GM12874 (cell line): Measurements from ENCODE around the gene GLYR1.

Source experiments
- TF ChIP-seq, protein P1 (sequence below): IDR thresholded peaks from 2 replicates; pipeline ENCODE4 v1.5.1; 2011; ENCODE audit warnings: low read depth, mild to moderate bottlenecking, control low read depth, low read length, moderate library complexity; ENCODE audit not compliant: insufficient read depth

GLYR1 gene

DNA sequence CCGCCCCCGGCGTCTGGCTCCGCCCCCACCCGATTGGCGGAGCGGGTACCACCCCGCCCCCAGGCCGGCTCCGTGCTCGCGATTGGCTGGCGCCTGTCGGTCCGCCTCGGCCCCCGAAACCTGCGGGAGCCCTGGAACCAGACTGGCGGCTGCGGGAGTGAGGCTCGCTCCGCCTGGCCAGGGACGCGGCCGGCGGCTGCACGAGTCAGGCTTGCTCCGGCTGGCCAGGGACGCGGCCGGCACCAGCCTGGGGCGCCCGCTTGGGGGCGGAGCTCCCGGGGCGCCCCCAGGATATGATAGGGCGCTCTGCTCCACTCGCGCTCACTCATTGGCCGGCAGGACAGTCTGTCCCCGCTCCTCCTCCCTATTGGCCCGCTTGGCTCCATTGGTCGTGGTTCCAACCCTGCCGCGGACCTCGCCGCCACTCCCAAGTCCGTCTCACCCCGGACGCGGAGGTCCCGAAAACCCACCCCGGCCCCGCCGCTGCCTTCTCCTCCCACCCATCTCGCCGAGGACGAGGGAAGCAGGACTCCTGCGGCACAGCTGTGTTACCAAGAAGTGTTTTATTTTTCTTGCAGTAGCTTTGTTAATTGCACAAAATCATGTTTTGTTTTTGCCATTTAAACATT, 44.3 kb downstream of the GLYR1 start:
- TF ChIP-seq, protein P1, sequence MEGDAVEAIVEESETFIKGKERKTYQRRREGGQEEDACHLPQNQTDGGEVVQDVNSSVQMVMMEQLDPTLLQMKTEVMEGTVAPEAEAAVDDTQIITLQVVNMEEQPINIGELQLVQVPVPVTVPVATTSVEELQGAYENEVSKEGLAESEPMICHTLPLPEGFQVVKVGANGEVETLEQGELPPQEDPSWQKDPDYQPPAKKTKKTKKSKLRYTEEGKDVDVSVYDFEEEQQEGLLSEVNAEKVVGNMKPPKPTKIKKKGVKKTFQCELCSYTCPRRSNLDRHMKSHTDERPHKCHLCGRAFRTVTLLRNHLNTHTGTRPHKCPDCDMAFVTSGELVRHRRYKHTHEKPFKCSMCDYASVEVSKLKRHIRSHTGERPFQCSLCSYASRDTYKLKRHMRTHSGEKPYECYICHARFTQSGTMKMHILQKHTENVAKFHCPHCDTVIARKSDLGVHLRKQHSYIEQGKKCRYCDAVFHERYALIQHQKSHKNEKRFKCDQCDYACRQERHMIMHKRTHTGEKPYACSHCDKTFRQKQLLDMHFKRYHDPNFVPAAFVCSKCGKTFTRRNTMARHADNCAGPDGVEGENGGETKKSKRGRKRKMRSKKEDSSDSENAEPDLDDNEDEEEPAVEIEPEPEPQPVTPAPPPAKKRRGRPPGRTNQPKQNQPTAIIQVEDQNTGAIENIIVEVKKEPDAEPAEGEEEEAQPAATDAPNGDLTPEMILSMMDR: no peak

DNA sequence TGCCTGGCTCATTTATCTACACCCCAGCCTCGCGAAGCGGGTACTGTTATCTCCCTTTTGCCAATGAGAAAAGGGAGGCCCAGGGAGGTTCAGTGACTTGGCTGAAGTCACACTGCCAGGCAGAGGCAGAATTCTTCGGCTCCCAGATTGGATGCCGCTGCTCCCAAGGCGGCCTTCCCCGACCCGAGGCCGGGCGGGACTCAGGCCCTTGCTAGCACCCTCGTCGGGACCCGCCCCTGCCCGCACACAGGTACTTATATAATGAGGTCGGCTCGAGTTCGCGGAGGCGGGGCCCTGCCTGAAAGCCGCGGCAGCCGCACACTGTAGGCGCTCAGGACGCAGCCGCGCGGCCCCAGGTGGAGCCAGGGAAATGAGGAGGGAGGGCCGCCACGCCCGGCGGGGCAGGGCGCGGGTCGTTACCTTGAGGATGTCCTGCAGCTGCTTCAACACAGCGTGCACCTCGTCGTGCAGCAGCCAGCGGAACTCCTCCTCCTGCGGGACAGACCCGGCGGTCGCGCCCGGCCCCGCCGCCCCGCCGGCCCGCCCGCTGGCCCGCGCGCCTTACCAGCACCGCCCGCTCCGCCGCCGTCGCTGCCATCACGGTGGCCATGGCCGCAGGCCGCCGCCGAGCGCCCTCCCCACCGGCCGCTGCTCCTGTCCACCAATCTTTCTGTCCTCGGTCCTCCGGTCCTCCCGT, 45.0 kb downstream of the GLYR1 start, which contains the start of gene ROGDI:
Gene ROGDI (minus strand): TSS at position 672 of the 697 bp plus-strand sequence. CDS start 62 bp downstream, at position 610.
- TF ChIP-seq, protein P1: no peak

DNA sequence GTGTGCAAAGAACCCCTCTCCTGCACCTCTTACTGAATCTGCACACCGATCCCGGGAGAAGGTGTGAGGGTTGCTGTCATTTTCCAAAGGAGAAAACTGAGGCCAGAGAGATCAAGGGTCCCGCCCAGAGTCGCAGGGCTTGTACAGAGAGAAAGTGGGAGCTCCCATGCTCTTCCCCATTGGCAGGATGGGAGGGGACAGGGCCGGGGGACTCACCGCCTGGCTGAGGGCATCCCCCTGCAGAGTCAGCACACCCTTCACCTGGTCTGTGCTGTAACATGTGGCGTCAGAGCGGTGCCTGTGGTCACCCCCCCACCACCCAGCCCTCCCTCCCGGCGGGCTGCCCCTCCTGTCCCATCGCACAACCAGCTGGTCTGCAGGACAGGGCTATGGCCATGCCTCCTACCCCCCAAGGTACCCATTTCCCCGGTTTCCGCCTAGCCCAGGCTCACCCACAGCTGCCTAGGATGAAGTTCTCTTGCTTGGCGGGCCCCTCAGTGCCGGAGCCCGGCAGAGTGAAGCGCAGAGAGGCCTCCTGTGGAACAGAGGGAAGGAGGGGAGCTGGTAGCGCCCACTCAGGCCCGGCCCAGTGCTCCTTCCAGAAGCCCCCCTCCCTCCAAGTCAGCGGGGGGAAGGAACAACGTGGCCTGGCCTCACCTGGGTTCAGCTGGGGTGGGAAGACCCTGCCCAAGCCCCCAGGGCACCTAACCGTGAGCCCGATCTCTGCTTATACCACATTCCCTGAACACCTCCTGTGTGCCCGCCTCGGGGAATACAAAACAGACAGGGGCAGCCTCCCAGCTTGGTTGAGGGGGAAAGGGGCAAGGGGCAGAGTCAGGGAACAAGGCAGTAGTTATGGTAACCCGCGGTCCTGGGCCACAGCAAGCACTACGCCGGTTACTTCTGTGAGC, 45.8 kb downstream of the GLYR1 start:
- TF ChIP-seq, protein P1: no peak

DNA sequence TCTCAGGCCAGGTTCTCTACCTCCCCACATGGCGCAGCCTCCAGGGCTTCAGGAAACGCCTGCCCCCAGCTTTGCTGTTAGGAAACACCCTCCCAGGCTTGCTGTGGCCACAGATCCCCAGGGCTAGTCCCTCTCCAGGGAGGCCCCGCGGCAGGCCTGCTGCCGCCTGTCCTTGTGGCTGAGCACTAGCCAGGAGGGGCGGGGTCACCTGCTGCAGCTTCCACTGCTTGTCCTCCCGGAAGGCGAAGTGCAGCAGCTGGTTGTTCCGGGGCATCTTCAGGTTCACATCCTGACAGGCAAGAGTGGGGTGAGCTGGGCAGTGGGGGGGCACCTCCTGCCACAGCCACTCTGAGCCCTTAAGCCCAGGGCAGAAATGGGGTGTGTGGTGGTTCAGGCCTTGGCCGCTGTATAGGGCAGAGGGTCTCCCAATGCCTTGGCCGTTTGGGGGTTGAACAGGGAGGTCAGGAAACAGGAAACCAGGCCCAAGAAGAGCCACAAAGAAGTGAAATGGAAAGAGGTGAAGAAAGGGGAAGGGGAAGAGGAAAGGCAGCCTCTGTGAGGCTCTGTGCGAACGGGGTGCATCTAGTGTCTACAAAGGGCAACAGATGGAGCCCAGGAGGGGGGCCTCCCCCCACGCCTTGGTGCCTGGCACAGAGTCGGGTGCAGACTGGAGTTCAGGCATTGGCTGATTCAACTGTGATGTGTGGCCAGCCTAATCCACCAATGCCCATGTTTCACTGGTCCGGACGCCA, 46.6 kb downstream of the GLYR1 start:
- TF ChIP-seq, protein P1: no peak

DNA sequence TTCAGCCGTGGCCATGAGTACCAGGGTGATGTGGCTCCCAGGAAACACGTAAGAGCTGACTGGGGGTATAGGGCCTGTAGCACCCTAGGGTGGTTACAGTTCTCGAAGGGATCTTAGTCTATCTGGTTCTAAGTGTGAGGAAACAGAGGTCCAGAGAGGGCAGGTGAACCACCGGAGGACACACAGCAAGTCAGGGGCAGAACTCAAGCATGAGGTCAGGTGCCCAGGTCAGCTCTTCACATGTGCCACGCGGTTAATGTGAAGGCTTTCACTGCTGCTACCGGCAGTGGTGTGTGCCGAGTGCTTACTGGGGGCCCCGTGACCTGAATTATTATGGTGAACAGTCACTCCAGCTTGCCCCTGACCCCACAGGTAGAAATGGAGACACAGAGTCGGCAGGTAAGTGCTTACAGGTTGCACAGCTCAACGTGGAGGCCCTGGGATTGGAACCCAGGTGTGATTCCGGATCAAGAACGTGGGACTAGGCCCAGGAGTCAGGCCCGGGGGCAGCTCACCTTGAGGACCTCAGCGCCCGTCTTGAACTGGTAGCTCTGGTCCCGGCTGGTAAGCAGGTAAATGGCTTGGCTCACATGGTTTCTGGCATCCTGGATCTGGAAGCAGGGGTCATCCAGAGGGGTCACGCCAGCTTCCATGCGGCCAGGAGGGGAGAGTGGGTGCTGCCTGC, 47.8 kb downstream of the GLYR1 start:
- TF ChIP-seq, protein P1: no peak

DNA sequence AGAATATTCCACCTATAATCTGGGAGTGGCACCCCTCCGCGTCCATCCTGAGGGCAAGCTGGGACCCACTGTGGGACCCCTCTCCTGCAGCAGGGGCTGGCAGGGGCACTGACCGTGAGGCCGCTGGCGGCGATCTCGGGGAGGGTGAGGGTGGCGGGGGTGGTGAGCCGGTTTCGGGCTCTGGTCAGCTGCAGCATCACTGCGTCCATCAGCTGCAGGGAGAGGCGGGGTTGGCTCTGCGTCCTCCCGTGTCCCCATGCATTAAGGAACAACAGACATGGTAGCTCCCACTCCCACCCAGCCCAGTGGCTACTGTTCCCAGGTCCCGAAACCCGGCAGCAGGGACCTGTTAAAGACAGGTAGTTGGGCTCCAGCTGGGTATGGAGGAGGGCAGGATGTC, 48.6 kb downstream of the GLYR1 start:
- TF ChIP-seq, protein P1: no peak
